Astrocyte (in vitro differentiated cells and primary cell): ENCODE data around the gene COPS9.

Experiments
- CTCF ChIP-seq: IDR thresholded peaks from 2 replicates; pipeline ENCODE4 v1.5.1; 2011; ENCODE audit warnings: low read depth, mild to moderate bottlenecking, inconsistent platforms, low read length, moderate library complexity; ENCODE audit not compliant: insufficient read depth
- EZH2 ChIP-seq: IDR thresholded peaks from 2 replicates; pipeline ENCODE4 v1.6.1; 2012; ENCODE audit warnings: mild to moderate bottlenecking, low read length, inconsistent platforms; ENCODE audit not compliant: insufficient read depth

- TF ChIP-seq CTCF (no peak), EZH2 (no peak)
Measured at GRCh38 chr2:240141736-240142135, 5.6 kb upstream of the COPS9 start.
